ENCODE results near the gene CCDC149. TPM values are rescaled to one million over a fixed set of nuclear protein-coding genes. Genes with fewer than 3 reads are reported as not detected.

The CCDC149 gene
- total RNA-seq, 2 donors from 2014 or later = 0.19 to 0.24 TPM

- ATAC-seq (replicated peaks in 1 of 2) (no peak), DNase-seq (no peak)
- Mint-ChIP-seq H3K36me3 (ENCODE audit: insufficient read depth in 2 of 2) (peaks cover 0 to 1% of the 10 kb centered on the region in 2 donors), H3K4me3 (no peak overlapping the region), H3K9me3 (peaks cover 3 to 7% of the 10 kb centered on the region in 2 donors), H3K27me3 (ENCODE audit: low read depth) (no peaks in the 10 kb centered on the region), H3K27ac (no peak overlapping the region), H3K4me1 (ENCODE audit: low read depth) (no peaks in the 10 kb centered on the region)
These were observed 101.8 kb downstream of the CCDC149 start for GRCh38 chr4:24810871-24811631.

- Mint-ChIP-seq H3K4me3 (no peak overlapping the region), H3K9me3 (peaks cover 3 to 7% of the 10 kb centered on the region in 2 donors), H3K36me3 (ENCODE audit: insufficient read depth in 2 of 2) (peaks cover 0 to 1% of the 10 kb centered on the region in 2 donors), H3K4me1 (ENCODE audit: low read depth) (no peaks in the 10 kb centered on the region), H3K27me3 (ENCODE audit: low read depth) (peaks cover 3% of the 10 kb centered on the region), H3K27ac (no peak overlapping the region)
- DNase-seq (no peak), ATAC-seq (replicated peaks in 1 of 2) (no peak)
These were observed 102.9 kb downstream of the CCDC149 start for GRCh38 chr4:24809815-24810405.

GRCh38 chr4:24809376-24809775 is 103.5 kb downstream of the CCDC149 start:
- Mint-ChIP-seq H3K36me3 (ENCODE audit: insufficient read depth in 2 of 2) (peaks cover 0 to 1% of the 10 kb centered on the region in 2 donors), H3K27ac (no peak overlapping the region), H3K9me3 (peaks cover 3 to 7% of the 10 kb centered on the region in 2 donors), H3K4me3 (no peak overlapping the region), H3K27me3 (ENCODE audit: low read depth) (peaks cover 8% of the 10 kb centered on the region), H3K4me1 (ENCODE audit: low read depth) (no peaks in the 10 kb centered on the region)
- ATAC-seq (replicated peaks in 1 of 2) (no peak), DNase-seq (no peak)

GRCh38 chr4:24808955-24809354 is 103.9 kb downstream of the CCDC149 start:
- Mint-ChIP-seq H3K4me3 (no peak overlapping the region), H3K27ac (no peak overlapping the region)

GRCh38 chr4:24808261-24808660 is 104.6 kb downstream of the CCDC149 start:
- Mint-ChIP-seq H3K9me3 (peaks cover 3 to 7% of the 10 kb centered on the region in 2 donors), H3K4me3 (no peak overlapping the region), H3K27ac (no peak overlapping the region), H3K36me3 (ENCODE audit: insufficient read depth in 2 of 2) (peaks cover 0 to 1% of the 10 kb centered on the region in 2 donors), H3K27me3 (ENCODE audit: low read depth) (peaks cover 8% of the 10 kb centered on the region), H3K4me1 (ENCODE audit: low read depth) (no peaks in the 10 kb centered on the region)
- ATAC-seq (replicated peaks in 1 of 2) = no peak
- DNase-seq = no peak

More at GRCh38 chr4:24808955-24809354, 103.9 kb downstream of the CCDC149 start:
- H3K4me1 Mint-ChIP-seq (ENCODE audit: low read depth) = no peaks in the 10 kb centered on the region
- H3K36me3 Mint-ChIP-seq (ENCODE audit: insufficient read depth in 2 of 2) = peaks cover 0 to 1% of the 10 kb centered on the region in 2 donors
- peaks cover 8% of the 10 kb centered on the region for H3K27me3 Mint-ChIP-seq (ENCODE audit: low read depth)
- H3K9me3 Mint-ChIP-seq = peaks cover 3 to 7% of the 10 kb centered on the region in 2 donors
- no peak for ATAC-seq (replicated peaks in 1 of 2)
- DNase-seq = no peak

GRCh38 chr4:24807611-24808010 is 105.2 kb downstream of the CCDC149 start:
- no peak overlapping the region for H3K27ac Mint-ChIP-seq

GRCh38 chr4:24806206-24806990 is 106.4 kb downstream of the CCDC149 start:
- Mint-ChIP-seq H3K4me3 (no peak overlapping the region), H3K36me3 (ENCODE audit: insufficient read depth in 2 of 2) (no peaks in the 10 kb centered on the region), H3K9me3 (no peaks in the 10 kb centered on the region)

More at GRCh38 chr4:24807611-24808010, 105.2 kb downstream of the CCDC149 start:
- Mint-ChIP-seq H3K4me3 (no peak overlapping the region), H3K36me3 (ENCODE audit: insufficient read depth in 2 of 2) (peaks cover 0 to 1% of the 10 kb centered on the region in 2 donors), H3K27me3 (ENCODE audit: low read depth) (peaks cover 14% of the 10 kb centered on the region), H3K4me1 (ENCODE audit: low read depth) (no peaks in the 10 kb centered on the region), H3K9me3 (peaks cover 3 to 7% of the 10 kb centered on the region in 2 donors)
- DNase-seq (no peak), ATAC-seq (replicated peaks in 1 of 2) (no peak)

GRCh38 chr4:24805566-24805965 is 107.3 kb downstream of the CCDC149 start:
- no peak for DNase-seq
- peaks cover 0 to 1% of the 10 kb centered on the region in 2 donors for H3K36me3 Mint-ChIP-seq (ENCODE audit: insufficient read depth in 2 of 2)
- ATAC-seq (replicated peaks in 1 of 2) = no peak
- H3K9me3 Mint-ChIP-seq = no peaks in the 10 kb centered on the region
- H3K27me3 Mint-ChIP-seq (ENCODE audit: low read depth) = peaks cover 34% of the 10 kb centered on the region
- H3K27ac Mint-ChIP-seq = no peak overlapping the region
- H3K4me1 Mint-ChIP-seq (ENCODE audit: low read depth) = no peaks in the 10 kb centered on the region
- no peak overlapping the region for H3K4me3 Mint-ChIP-seq

More at GRCh38 chr4:24806206-24806990, 106.4 kb downstream of the CCDC149 start:
- DNase-seq (no peak), ATAC-seq (replicated peaks in 1 of 2) (no peak)
- peaks cover 26% of the 10 kb centered on the region for H3K27me3 Mint-ChIP-seq (ENCODE audit: low read depth)
- no peak overlapping the region for H3K27ac Mint-ChIP-seq
- no peaks in the 10 kb centered on the region for H3K4me1 Mint-ChIP-seq (ENCODE audit: low read depth)

GRCh38 chr4:24805067-24805466 is 107.8 kb downstream of the CCDC149 start:
- Mint-ChIP-seq H3K27ac (no peak overlapping the region), H3K9me3 (no peaks in the 10 kb centered on the region), H3K4me1 (ENCODE audit: low read depth) (no peaks in the 10 kb centered on the region), H3K27me3 (ENCODE audit: low read depth) (peaks cover 39% of the 10 kb centered on the region), H3K36me3 (ENCODE audit: insufficient read depth in 2 of 2) (peaks cover 0 to 1% of the 10 kb centered on the region in 2 donors), H3K4me3 (no peak overlapping the region)
- DNase-seq = no peak
- no peak for ATAC-seq (replicated peaks in 1 of 2)

- Mint-ChIP-seq H3K4me1 (ENCODE audit: low read depth) (no peaks in the 10 kb centered on the region), H3K27me3 (ENCODE audit: low read depth) (peaks cover 55% of the 10 kb centered on the region), H3K36me3 (ENCODE audit: insufficient read depth in 2 of 2) (peaks cover 0 to 1% of the 10 kb centered on the region in 2 donors), H3K4me3 (no peak overlapping the region), H3K27ac (no peak overlapping the region), H3K9me3 (no peaks in the 10 kb centered on the region)
- no peak for ATAC-seq (replicated peaks in 1 of 2)
- DNase-seq = no peak
These were observed 110.2 kb downstream of the CCDC149 start for GRCh38 chr4:24802648-24803047.

GRCh38 chr4:24801136-24801855 is 111.5 kb downstream of the CCDC149 start:
- Mint-ChIP-seq H3K36me3 (ENCODE audit: insufficient read depth in 2 of 2) (peaks cover 0 to 1% of the 10 kb centered on the region in 2 donors), H3K27ac (no peak overlapping the region), H3K4me3 (no peak overlapping the region), H3K27me3 (ENCODE audit: low read depth) (peaks cover 56% of the 10 kb centered on the region), H3K9me3 (no peaks in the 10 kb centered on the region), H3K4me1 (ENCODE audit: low read depth) (no peaks in the 10 kb centered on the region)
- ATAC-seq (replicated peaks in 1 of 2) (no peak), DNase-seq (no peak)

GRCh38 chr4:24800325-24800895 is 112.4 kb downstream of the CCDC149 start:
- H3K27me3 Mint-ChIP-seq (ENCODE audit: low read depth) = peaks cover 60% of the 10 kb centered on the region

More at GRCh38 chr4:24800325-24800895, 112.4 kb downstream of the CCDC149 start:
- H3K27ac Mint-ChIP-seq = no peak overlapping the region
- H3K9me3 Mint-ChIP-seq = no peaks in the 10 kb centered on the region
- DNase-seq = no peak
- no peaks in the 10 kb centered on the region for H3K4me1 Mint-ChIP-seq (ENCODE audit: low read depth)
- peak overlapping the region in 1 of 2 donors; percentile 20 for H3K4me3 Mint-ChIP-seq
- peaks cover 0 to 1% of the 10 kb centered on the region in 2 donors for H3K36me3 Mint-ChIP-seq (ENCODE audit: insufficient read depth in 2 of 2)
- ATAC-seq (replicated peaks in 1 of 2) = no peak

Measured in activated T-cell treated with anti-CD3 and anti-CD28 coated beads, Interleukin-2, amount 50 U/mL, for 72 hours (primary cell).